ENCODE data around the gene CGA.

Gene CGA

GRCh38 chr6:87089135-87089534 lies 5.8 kb downstream of the CGA start:
- Histone ChIP-seq H3K4me3 (ENCODE audit: low read depth, low read length) (no peak overlapping the region), H3K9ac (ENCODE audit: low read length) (no peak overlapping the region), H3K36me3 (ENCODE audit: control insufficient read depth, insufficient read depth, low read length) (no peaks in the 10 kb centered on the region), H3K9me3 (ENCODE audit: control insufficient read depth, insufficient read depth, low read depth, low read length) (no peaks in the 10 kb centered on the region), H3K27ac (ENCODE audit: low read depth, low read length) (no peak overlapping the region), H3K27me3 (ENCODE audit: control insufficient read depth, insufficient read depth, low read length) (no peaks in the 10 kb centered on the region), H3K4me1 (ENCODE audit: control insufficient read depth, insufficient read depth, low read length) (no peaks in the 10 kb centered on the region)

GRCh38 chr6:87088076-87088475 lies 6.8 kb downstream of the CGA start:
- H3K36me3 ChIP-seq (ENCODE audit: control insufficient read depth, insufficient read depth, low read length), result no peaks in the 10 kb centered on the region
- H3K4me3 ChIP-seq (ENCODE audit: low read depth, low read length), result no peak overlapping the region
- H3K4me1 ChIP-seq (ENCODE audit: control insufficient read depth, insufficient read depth, low read length), result no peaks in the 10 kb centered on the region
- H3K27ac ChIP-seq (ENCODE audit: low read depth, low read length), result no peak overlapping the region
- H3K9ac ChIP-seq (ENCODE audit: low read length), result no peak overlapping the region
- no peaks in the 10 kb centered on the region for H3K27me3 ChIP-seq (ENCODE audit: control insufficient read depth, insufficient read depth, low read length)
- H3K9me3 ChIP-seq (ENCODE audit: control insufficient read depth, insufficient read depth, low read depth, low read length), result no peaks in the 10 kb centered on the region

- Histone ChIP-seq H3K4me3 (ENCODE audit: low read depth, low read length) (no peak overlapping the region), H3K9ac (ENCODE audit: low read length) (no peak overlapping the region), H3K27me3 (ENCODE audit: control insufficient read depth, insufficient read depth, low read length) (no peaks in the 10 kb centered on the region), H3K27ac (ENCODE audit: low read depth, low read length) (no peak overlapping the region), H3K4me1 (ENCODE audit: control insufficient read depth, insufficient read depth, low read length) (no peaks in the 10 kb centered on the region), H3K36me3 (ENCODE audit: control insufficient read depth, insufficient read depth, low read length) (no peaks in the 10 kb centered on the region), H3K9me3 (ENCODE audit: control insufficient read depth, insufficient read depth, low read depth, low read length) (no peaks in the 10 kb centered on the region)
Observed at GRCh38 chr6:87082160-87082721, 12.7 kb downstream of the CGA start.

GRCh38 chr6:87078983-87079616 lies 15.8 kb downstream of the CGA start:
- H3K36me3 ChIP-seq (ENCODE audit: control insufficient read depth, insufficient read depth, low read length), result no peaks in the 10 kb centered on the region
- H3K9me3 ChIP-seq (ENCODE audit: control insufficient read depth, insufficient read depth, low read depth, low read length), result no peaks in the 10 kb centered on the region
- H3K27me3 ChIP-seq (ENCODE audit: control insufficient read depth, insufficient read depth, low read length), result no peaks in the 10 kb centered on the region
- no peak overlapping the region for H3K27ac ChIP-seq (ENCODE audit: low read depth, low read length)
- no peak overlapping the region for H3K9ac ChIP-seq (ENCODE audit: low read length)
- H3K4me3 ChIP-seq (ENCODE audit: low read depth, low read length), result no peak overlapping the region
- H3K4me1 ChIP-seq (ENCODE audit: control insufficient read depth, insufficient read depth, low read length), result no peaks in the 10 kb centered on the region

- H3K9ac ChIP-seq (ENCODE audit: low read length), result no peak overlapping the region
- H3K4me1 ChIP-seq (ENCODE audit: control insufficient read depth, insufficient read depth, low read length), result no peaks in the 10 kb centered on the region
- no peaks in the 10 kb centered on the region for H3K36me3 ChIP-seq (ENCODE audit: control insufficient read depth, insufficient read depth, low read length)
- no peak overlapping the region for H3K27ac ChIP-seq (ENCODE audit: low read depth, low read length)
- H3K27me3 ChIP-seq (ENCODE audit: control insufficient read depth, insufficient read depth, low read length), result no peaks in the 10 kb centered on the region
- no peaks in the 10 kb centered on the region for H3K9me3 ChIP-seq (ENCODE audit: control insufficient read depth, insufficient read depth, low read depth, low read length)
- H3K4me3 ChIP-seq (ENCODE audit: low read depth, low read length), result no peak overlapping the region
Observed at GRCh38 chr6:87075168-87075567, 19.7 kb downstream of the CGA start.

- no peaks in the 10 kb centered on the region for H3K27me3 ChIP-seq (ENCODE audit: control insufficient read depth, insufficient read depth, low read length)
Observed at GRCh38 chr6:87074101-87074621, 20.7 kb downstream of the CGA start.

GRCh38 chr6:87071683-87072082 lies 23.2 kb downstream of the CGA start:
- H3K4me1 ChIP-seq (ENCODE audit: control insufficient read depth, insufficient read depth, low read length), result 0 out of 2 replicates have a peak, but pooled peaks cover 4% of the 10 kb centered on the region
- H3K9ac ChIP-seq (ENCODE audit: low read length), result no peak overlapping the region
- H3K4me3 ChIP-seq (ENCODE audit: low read depth, low read length), result no peak overlapping the region
- H3K9me3 ChIP-seq (ENCODE audit: control insufficient read depth, insufficient read depth, low read depth, low read length), result no peaks in the 10 kb centered on the region
- no peaks in the 10 kb centered on the region for H3K27me3 ChIP-seq (ENCODE audit: control insufficient read depth, insufficient read depth, low read length)
- no peak overlapping the region for H3K27ac ChIP-seq (ENCODE audit: low read depth, low read length)
- H3K36me3 ChIP-seq (ENCODE audit: control insufficient read depth, insufficient read depth, low read length), result no peaks in the 10 kb centered on the region

More at GRCh38 chr6:87074101-87074621, 20.7 kb downstream of the CGA start:
- no peaks in the 10 kb centered on the region for H3K36me3 ChIP-seq (ENCODE audit: control insufficient read depth, insufficient read depth, low read length)
- no peak overlapping the region for H3K9ac ChIP-seq (ENCODE audit: low read length)
- H3K9me3 ChIP-seq (ENCODE audit: control insufficient read depth, insufficient read depth, low read depth, low read length), result no peaks in the 10 kb centered on the region
- H3K4me1 ChIP-seq (ENCODE audit: control insufficient read depth, insufficient read depth, low read length), result no peaks in the 10 kb centered on the region
- no peak overlapping the region for H3K4me3 ChIP-seq (ENCODE audit: low read depth, low read length)
- H3K27ac ChIP-seq (ENCODE audit: low read depth, low read length), result no peak overlapping the region

- Histone ChIP-seq H3K4me3 (ENCODE audit: low read depth, low read length) (no peak overlapping the region), H3K9me3 (ENCODE audit: control insufficient read depth, insufficient read depth, low read depth, low read length) (no peaks in the 10 kb centered on the region), H3K27me3 (ENCODE audit: control insufficient read depth, insufficient read depth, low read length) (no peaks in the 10 kb centered on the region), H3K4me1 (ENCODE audit: control insufficient read depth, insufficient read depth, low read length) (0 out of 2 replicates have a peak, but pooled peaks cover 5% of the 10 kb centered on the region), H3K27ac (ENCODE audit: low read depth, low read length) (no peak overlapping the region), H3K36me3 (ENCODE audit: control insufficient read depth, insufficient read depth, low read length) (no peaks in the 10 kb centered on the region), H3K9ac (ENCODE audit: low read length) (no peak overlapping the region)
Observed at GRCh38 chr6:87070741-87071140, 24.2 kb downstream of the CGA start.

- H3K4me1 ChIP-seq (ENCODE audit: control insufficient read depth, insufficient read depth, low read length), result 0 out of 2 replicates have a peak, but pooled peaks cover 5% of the 10 kb centered on the region
- H3K36me3 ChIP-seq (ENCODE audit: control insufficient read depth, insufficient read depth, low read length), result no peaks in the 10 kb centered on the region
- no peak overlapping the region for H3K4me3 ChIP-seq (ENCODE audit: low read depth, low read length)
- no peaks in the 10 kb centered on the region for H3K27me3 ChIP-seq (ENCODE audit: control insufficient read depth, insufficient read depth, low read length)
- no peaks in the 10 kb centered on the region for H3K9me3 ChIP-seq (ENCODE audit: control insufficient read depth, insufficient read depth, low read depth, low read length)
- no peak overlapping the region for H3K9ac ChIP-seq (ENCODE audit: low read length)
- H3K27ac ChIP-seq (ENCODE audit: low read depth, low read length), result no peak overlapping the region
Observed at GRCh38 chr6:87068795-87069194, 26.1 kb downstream of the CGA start.

- H3K27me3 ChIP-seq (ENCODE audit: control insufficient read depth, insufficient read depth, low read length), result no peaks in the 10 kb centered on the region
- H3K36me3 ChIP-seq (ENCODE audit: control insufficient read depth, insufficient read depth, low read length), result no peaks in the 10 kb centered on the region
- no peaks in the 10 kb centered on the region for H3K9me3 ChIP-seq (ENCODE audit: control insufficient read depth, insufficient read depth, low read depth, low read length)
- no peak overlapping the region for H3K4me3 ChIP-seq (ENCODE audit: low read depth, low read length)
- no peak overlapping the region for H3K9ac ChIP-seq (ENCODE audit: low read length)
- H3K27ac ChIP-seq (ENCODE audit: low read depth, low read length), result no peak overlapping the region
- 0 out of 2 replicates have a peak, but pooled peaks cover 5% of the 10 kb centered on the region for H3K4me1 ChIP-seq (ENCODE audit: control insufficient read depth, insufficient read depth, low read length)
Observed at GRCh38 chr6:87066449-87067333, 28.2 kb downstream of the CGA start.

GRCh38 chr6:87065117-87065516 lies 29.8 kb downstream of the CGA start:
- H3K9me3 ChIP-seq (ENCODE audit: control insufficient read depth, insufficient read depth, low read depth, low read length), result no peaks in the 10 kb centered on the region
- no peaks in the 10 kb centered on the region for H3K27me3 ChIP-seq (ENCODE audit: control insufficient read depth, insufficient read depth, low read length)
- 0 out of 2 replicates have a peak, but pooled peaks cover 5% of the 10 kb centered on the region for H3K4me1 ChIP-seq (ENCODE audit: control insufficient read depth, insufficient read depth, low read length)
- H3K36me3 ChIP-seq (ENCODE audit: control insufficient read depth, insufficient read depth, low read length), result no peaks in the 10 kb centered on the region
- no peak overlapping the region for H3K9ac ChIP-seq (ENCODE audit: low read length)
- no peak overlapping the region for H3K27ac ChIP-seq (ENCODE audit: low read depth, low read length)
- H3K4me3 ChIP-seq (ENCODE audit: low read depth, low read length), result no peak overlapping the region

Measured in HUES6 (cell line).